Measurements from ENCODE around the gene FAM193B. TPM values are rescaled to one million over a fixed set of nuclear protein-coding genes. Genes with fewer than 3 reads are reported as not detected.

The FAM193B gene
- total and polyA plus RNA-seq, 2 of the 13 experiments (the other 11 are each of a cell fraction or from before 2014, with no cell fraction given) = 21.2 to 40.9 TPM

- no peak for TF ChIP-seq MAFK (conservative IDR thresholded peaks at IDR 0.05 in 1 of 2, IDR thresholded peaks at IDR 0.05 in 1 of 2; ENCODE audit: low read length in 2 of 2)
- 0 out of 2 replicates have a peak, but pooled peaks have one; percentile 41 for TF ChIP-seq ZFP41 (CRISPR knock-in tag; IDR thresholded peaks at IDR 0.05; ENCODE audit: borderline replicate concordance)
- TF ChIP-seq CHCHD3 (CRISPR knock-in tag; IDR thresholded peaks at IDR 0.05) = no peak
- TF ChIP-seq GATA4 (IDR thresholded peaks at IDR 0.05; ENCODE audit: borderline replicate concordance, low read depth) = peak; percentile 70
- TF ChIP-seq ZNF570 (CRISPR knock-in tag; IDR thresholded peaks at IDR 0.05; ENCODE audit: borderline replicate concordance) = no peak; the same call in 1 of the 2 replicates
- no peak for TF ChIP-seq ELF4 (CRISPR knock-in tag; IDR thresholded peaks at IDR 0.05; ENCODE audit: borderline replicate concordance)
- TF ChIP-seq TBX2 (CRISPR knock-in tag; IDR thresholded peaks at IDR 0.05; ENCODE audit: borderline replicate concordance) = peak; percentile 92
- no peak for TF ChIP-seq HDAC6 (IDR thresholded peaks at IDR 0.05; ENCODE audit: low read depth, low read length)
- peak; percentile 69; the same call in 1 of the 2 replicates for TF ChIP-seq FOXA3 (CRISPR knock-in tag; IDR thresholded peaks at IDR 0.05)
- peak; percentile 92 for TF ChIP-seq DR1 (CRISPR knock-in tag; IDR thresholded peaks at IDR 0.05)
- TF ChIP-seq GTF2F1 (IDR thresholded peaks at IDR 0.05; ENCODE audit: low read length) = no peak
- TF ChIP-seq NFAT5 (CRISPR knock-in tag; IDR thresholded peaks at IDR 0.05) = peak; percentile 63; the same call in 1 of the 2 replicates
- peak; percentile 75; the same call in 1 of the 2 replicates for TF ChIP-seq SMAD3 (CRISPR knock-in tag; IDR thresholded peaks at IDR 0.05)
- TF ChIP-seq ZC3H4 (CRISPR knock-in tag; IDR thresholded peaks at IDR 0.05; ENCODE audit: borderline replicate concordance) = peak; percentile 50; the same call in 1 of the 2 replicates
- peak; percentile 97 for TF ChIP-seq DMAP1 (CRISPR knock-in tag; IDR thresholded peaks at IDR 0.05)
- TF ChIP-seq IKZF1 (IDR thresholded peaks at IDR 0.05) = no peak
- no peak for TF ChIP-seq PBX2 (CRISPR knock-in tag; IDR thresholded peaks at IDR 0.05)
These were observed 37.5 kb downstream of the FAM193B start, which contains the start of gene DDX41 (continued) for GRCh38 chr5:177516601-177517568.
